HEK293T (cell line): ENCODE results near the gene ADIPOR2.

ENCODE experiments used
- CTCF ChIA-PET: fragments of 350-600 bp; formaldehyde crosslinking; extraction: SDS; loops from one replicate; lab custom pipeline; 2021; ENCODE audit warnings: antibody characterized with exemption, inconsistent platforms; lab: Yijun Ruan, JAX
- POLR2A ChIA-PET: fragments of 350-600 bp; formaldehyde crosslinking; extraction: SDS; loops from one replicate; lab custom pipeline; 2020; ENCODE audit warnings: antibody characterized with exemption, inconsistent platforms; lab: Yijun Ruan, JAX
- DNase-seq: peaks from one replicate; pipeline ENCODE4 v3.0.0; 2012; ENCODE audit warnings: mixed read lengths; ENCODE audit errors: extremely low spot score
- ARNT ChIP-seq: fragments of 450-650 bp; IDR thresholded peaks from 2 replicates; pipeline ENCODE4 v1.6.1; 2017; ENCODE audit warnings: mild to moderate bottlenecking
- BHLHE40 ChIP-seq: fragments of 450-650 bp; IDR thresholded peaks from 2 replicates; pipeline ENCODE4 v1.6.1; 2016; ENCODE audit warnings: mild to moderate bottlenecking, moderate library complexity, borderline replicate concordance
- CTBP1 ChIP-seq: fragments of 450-650 bp; IDR thresholded peaks from 2 replicates; pipeline ENCODE4 v1.6.1; 2016; ENCODE audit warnings: borderline replicate concordance
- ELF4 ChIP-seq: fragments of 450-650 bp; IDR thresholded peaks from 2 replicates; pipeline ENCODE4 v1.6.1; 2017; ENCODE audit warnings: antibody characterized with exemption
- FOXA1 ChIP-seq: fragments of 450-650 bp; IDR thresholded peaks from 2 replicates; pipeline ENCODE4 v1.6.1; 2016; ENCODE audit warnings: mild to moderate bottlenecking
- FOXK2 ChIP-seq: fragments of 450-650 bp; IDR thresholded peaks from 2 replicates; pipeline ENCODE4 v1.6.1; 2016; ENCODE audit warnings: mild to moderate bottlenecking
- FOXM1 ChIP-seq: fragments of 450-650 bp; IDR thresholded peaks from 2 replicates; pipeline ENCODE4 v1.6.1; 2017; ENCODE audit warnings: mild to moderate bottlenecking, borderline replicate concordance
- HDGF ChIP-seq: fragments of 450-650 bp; IDR thresholded peaks from 2 replicates; pipeline ENCODE4 v1.6.1; 2017; ENCODE audit warnings: antibody characterized with exemption, borderline replicate concordance
- L3MBTL2 ChIP-seq: fragments of 450-650 bp; conservative IDR thresholded peaks from 2 replicates; pipeline ENCODE4 v1.6.1; 2016; ENCODE audit warnings: mild to moderate bottlenecking
- LEF1 ChIP-seq: fragments of 450-650 bp; IDR thresholded peaks from 2 replicates; pipeline ENCODE4 v1.6.1; 2017; ENCODE audit warnings: mild to moderate bottlenecking, borderline replicate concordance
- NFRKB ChIP-seq: fragments of 450-650 bp; IDR thresholded peaks from 2 replicates; pipeline ENCODE4 v1.6.1; 2016; ENCODE audit warnings: mild to moderate bottlenecking, moderate library complexity
- SP1 ChIP-seq: fragments of 450-650 bp; IDR thresholded peaks from 2 replicates; pipeline ENCODE4 v1.6.1; 2017
- SUZ12 ChIP-seq: fragments of 450-650 bp; IDR thresholded peaks from 2 replicates; pipeline ENCODE4 v1.6.1; 2016; ENCODE audit warnings: mild to moderate bottlenecking
- TARDBP ChIP-seq: fragments of 450-650 bp; IDR thresholded peaks from 2 replicates; pipeline ENCODE4 v1.6.1; 2016
- ZNF384 ChIP-seq: fragments of 450-650 bp; IDR thresholded peaks from 2 replicates; pipeline ENCODE4 v1.6.1; 2016
- TF ChIP-seq, protein P1 (sequence below): fragments of 450-650 bp; IDR thresholded peaks from 2 replicates; pipeline ENCODE4 v1.6.1; 2016

The ADIPOR2 gene

DNA sequence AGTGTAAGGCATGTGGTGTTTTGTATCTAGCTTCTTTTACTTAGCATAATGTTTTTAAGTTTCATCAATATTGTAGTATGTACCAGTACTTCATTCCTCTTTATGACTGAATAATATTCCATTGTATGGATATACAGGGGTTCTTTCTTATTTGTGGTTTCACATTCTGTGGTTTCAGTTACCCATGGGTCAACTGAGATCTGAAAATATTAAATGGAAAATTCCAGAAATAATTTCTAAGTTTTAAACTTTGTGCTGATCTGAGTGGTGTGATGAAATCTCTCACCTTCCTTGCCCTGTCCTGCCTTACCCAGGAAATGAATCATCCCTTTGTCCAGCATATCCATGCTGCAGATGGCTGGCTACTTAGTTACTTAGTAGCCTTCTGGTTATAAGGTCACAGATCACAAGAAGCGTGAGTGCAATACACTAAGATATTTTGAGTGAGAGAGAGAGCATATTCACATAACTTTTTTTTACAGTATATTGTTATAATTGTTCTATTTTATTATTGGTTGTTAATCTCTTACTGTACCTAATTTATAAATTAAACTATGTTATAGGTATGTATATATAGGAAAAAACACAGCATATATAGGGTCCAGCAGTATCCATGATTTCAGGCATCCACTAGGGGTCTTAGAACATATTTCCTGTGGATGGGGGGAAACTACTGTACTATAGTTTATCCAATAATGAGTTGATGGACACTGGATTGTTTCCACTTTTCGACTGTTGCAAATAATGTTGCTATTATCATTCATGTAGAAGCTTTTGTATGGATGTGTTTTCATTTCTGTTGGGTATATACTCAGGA, 69.9 kb downstream of the ADIPOR2 start:
- ChIA-PET POLR2A (no interaction called here), CTCF (no interaction called here)
- no peak for DNase-seq
- TF ChIP-seq, protein P1, sequence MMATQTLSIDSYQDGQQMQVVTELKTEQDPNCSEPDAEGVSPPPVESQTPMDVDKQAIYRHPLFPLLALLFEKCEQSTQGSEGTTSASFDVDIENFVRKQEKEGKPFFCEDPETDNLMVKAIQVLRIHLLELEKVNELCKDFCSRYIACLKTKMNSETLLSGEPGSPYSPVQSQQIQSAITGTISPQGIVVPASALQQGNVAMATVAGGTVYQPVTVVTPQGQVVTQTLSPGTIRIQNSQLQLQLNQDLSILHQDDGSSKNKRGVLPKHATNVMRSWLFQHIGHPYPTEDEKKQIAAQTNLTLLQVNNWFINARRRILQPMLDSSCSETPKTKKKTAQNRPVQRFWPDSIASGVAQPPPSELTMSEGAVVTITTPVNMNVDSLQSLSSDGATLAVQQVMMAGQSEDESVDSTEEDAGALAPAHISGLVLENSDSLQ = no peak
- TF ChIP-seq ELF4 = no peak
- no peak for TF ChIP-seq NFRKB
- no peak for TF ChIP-seq FOXK2

DNA sequence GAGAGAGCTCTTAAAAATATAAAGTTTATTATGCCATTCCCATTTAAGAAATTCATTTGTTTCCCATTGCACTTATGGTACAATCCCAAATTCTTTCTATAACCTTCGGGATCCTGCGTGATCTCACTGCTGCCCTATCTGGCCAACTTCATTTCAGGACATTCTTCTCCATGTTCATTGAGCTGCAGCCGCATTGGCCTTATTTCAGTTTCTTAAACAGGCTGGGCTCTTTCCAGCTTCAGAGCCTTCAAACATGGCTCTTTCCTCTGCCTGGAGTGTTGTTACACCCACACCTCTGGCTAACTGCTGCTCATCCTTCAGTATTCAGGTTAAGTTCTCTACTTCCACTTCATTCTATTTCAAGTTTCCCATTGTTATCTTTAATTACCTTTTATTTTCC, 71.0 kb downstream of the ADIPOR2 start:
- TF ChIP-seq TARDBP (no peak), NFRKB (no peak), SP1 (no peak), FOXA1 (no peak), HDGF (no peak), SUZ12 (no peak), FOXM1 (no peak), L3MBTL2 (no peak), LEF1 (no peak), BHLHE40 (no peak), ARNT (no peak), CTBP1 (no peak)
- TF ChIP-seq, protein P1 = no peak
- CTCF ChIA-PET = no interaction called here
- DNase-seq = no peak
- POLR2A ChIA-PET = no interaction called here

DNA sequence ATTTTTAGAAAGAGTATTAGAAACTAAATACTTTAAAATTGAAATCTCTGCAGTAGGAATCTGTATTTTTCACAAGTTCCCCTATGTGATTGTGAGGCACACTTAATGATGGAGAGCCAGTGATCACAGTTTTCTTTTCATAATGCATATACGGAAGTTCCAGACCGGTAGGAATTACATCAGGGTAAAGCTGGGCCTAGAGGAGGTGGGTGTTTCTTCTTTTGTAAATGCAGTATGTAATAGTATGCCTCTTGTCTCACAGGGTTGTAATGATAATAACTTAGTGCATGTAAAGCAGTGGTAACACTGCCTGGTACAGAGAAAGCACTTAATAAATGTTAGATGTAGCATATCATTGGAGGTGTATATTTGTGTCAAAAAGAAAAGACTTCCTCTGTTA, 72.3 kb downstream of the ADIPOR2 start:
- TF ChIP-seq ELF4 (no peak), ZNF384 (no peak), LEF1 (no peak), L3MBTL2 (no peak), NFRKB (no peak)
- no peak for DNase-seq
- POLR2A ChIA-PET = no interaction called here
- CTCF ChIA-PET = no interaction called here

DNA sequence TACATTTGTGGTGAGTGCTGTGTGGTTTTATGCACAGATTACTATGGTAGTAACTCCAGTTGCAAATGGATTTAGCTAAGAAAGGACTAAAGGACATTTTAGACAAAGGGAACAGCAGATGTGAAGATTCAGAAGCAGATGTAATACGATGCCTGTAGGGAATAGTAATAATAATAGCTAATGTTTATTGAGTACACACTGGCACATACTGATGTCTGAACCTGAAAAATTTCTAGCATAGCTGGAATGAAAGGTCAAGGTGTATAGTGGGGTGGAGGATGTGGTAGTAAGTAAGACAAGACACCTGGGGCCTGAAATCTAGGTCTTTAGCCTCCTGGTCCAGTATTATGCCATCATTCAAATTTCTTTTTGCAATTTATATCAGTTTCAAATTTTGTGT, 75.2 kb downstream of the ADIPOR2 start:
- CTCF ChIA-PET = interaction anchor here (1.3 kb wide), 1 partner anchor 25 kb away, joined by 3 read pairs; no protein-coding TSS in a partner anchor
- no peak for TF ChIP-seq LEF1
- TF ChIP-seq BHLHE40 = no peak
- TF ChIP-seq FOXK2 = no peak
- no peak for TF ChIP-seq FOXM1
- no peak for TF ChIP-seq ARNT
- no peak for TF ChIP-seq SUZ12
- TF ChIP-seq, protein P1 = no peak
- no peak for TF ChIP-seq ZNF384
- no peak for TF ChIP-seq CTBP1
- no peak for TF ChIP-seq TARDBP
- TF ChIP-seq NFRKB = no peak
- no peak for TF ChIP-seq SP1
- no peak for TF ChIP-seq L3MBTL2
- no peak for TF ChIP-seq ELF4
- no peak for TF ChIP-seq FOXA1
- POLR2A ChIA-PET = interaction anchor here (1.1 kb wide), 1 partner anchor 75 kb away, joined by 3 read pairs; the partner anchor contains the start of gene ADIPOR2
- no peak for DNase-seq

DNA sequence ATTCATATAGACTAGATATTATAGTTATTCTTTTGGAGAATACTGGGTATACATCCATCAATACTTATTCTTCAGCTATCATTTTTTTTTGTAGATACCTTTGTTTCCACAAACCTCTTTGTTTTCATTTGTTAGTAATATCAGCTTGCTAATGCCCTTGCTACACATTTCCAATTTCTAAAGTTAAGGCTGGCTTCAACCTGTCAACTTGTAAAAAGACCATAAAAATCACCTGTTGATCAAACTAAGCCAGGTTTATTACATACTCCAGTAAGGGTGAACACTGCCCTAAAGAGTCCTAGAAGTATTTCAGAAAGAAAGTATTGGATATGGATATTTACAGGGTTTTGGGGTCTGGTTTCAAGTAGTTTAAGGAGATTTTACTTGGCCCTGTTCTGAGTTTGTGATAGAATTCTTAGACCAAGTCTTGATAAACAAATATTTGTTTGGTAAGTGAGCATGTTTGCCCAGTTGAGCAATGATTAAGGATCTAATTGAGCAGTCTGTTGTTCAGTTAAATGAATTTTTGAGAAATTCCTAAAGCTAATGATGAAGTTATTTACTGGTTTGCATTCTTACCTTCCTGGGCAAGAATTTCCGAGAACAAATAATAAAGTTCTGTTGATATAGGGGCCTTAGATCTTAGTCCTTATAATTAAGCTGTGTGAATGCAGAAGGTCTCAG, 76.7 kb downstream of the ADIPOR2 start:
- CTCF ChIA-PET = interaction anchor here (0.6 to 0.7 kb wide), 2 partner anchors 61 to 88 kb away, joined by 3 read pairs; no protein-coding TSS in a partner anchor
- POLR2A ChIA-PET = no interaction called here
- no peak for TF ChIP-seq FOXA1
- no peak for TF ChIP-seq ARNT
- no peak for TF ChIP-seq BHLHE40
- TF ChIP-seq SP1 = no peak
- TF ChIP-seq ZNF384 = no peak
- no peak for TF ChIP-seq NFRKB
- TF ChIP-seq HDGF = no peak
- TF ChIP-seq L3MBTL2 = no peak
- no peak for TF ChIP-seq TARDBP
- TF ChIP-seq FOXK2 = no peak
- TF ChIP-seq CTBP1 = no peak
- no peak for DNase-seq

DNA sequence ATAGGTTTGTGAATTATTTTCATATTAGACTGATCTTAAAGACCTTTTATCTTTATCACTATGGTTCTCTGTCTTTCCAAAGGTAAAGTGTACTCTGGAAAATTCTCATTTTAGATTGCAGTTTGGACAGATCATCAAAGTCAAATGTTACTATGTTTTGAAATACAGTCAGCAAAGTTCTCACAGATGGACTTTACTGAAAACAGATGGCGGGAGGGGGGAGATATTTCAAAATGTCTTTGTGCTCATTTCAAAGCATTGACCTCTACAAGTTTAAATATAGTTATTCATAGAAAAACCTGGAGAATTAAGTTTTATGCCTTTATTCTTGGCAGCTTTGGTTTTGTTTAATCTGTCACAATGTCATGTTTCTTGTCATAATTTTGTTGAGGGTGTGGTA, 77.7 kb downstream of the ADIPOR2 start:
- ChIA-PET POLR2A (no interaction called here), CTCF (no interaction called here)
- TF ChIP-seq TARDBP (no peak), ARNT (no peak), FOXK2 (no peak), FOXM1 (no peak), L3MBTL2 (no peak), HDGF (no peak), LEF1 (no peak), NFRKB (no peak), ELF4 (no peak), BHLHE40 (no peak), FOXA1 (no peak), SUZ12 (no peak), SP1 (no peak), ZNF384 (no peak)
- TF ChIP-seq, protein P1 = no peak
- no peak for DNase-seq
